Skeletal muscle satellite cell (primary cell): ENCODE measurements around the gene HCFC1R1.

Experiments
- H3K27me3 ChIP-seq: 2 replicates; pipeline ENCODE4 v1.7.0; 2013; ENCODE audit warnings: low read length; ENCODE audit not compliant: control insufficient read depth, insufficient read depth
- H3K36me3 ChIP-seq: 2 replicates; pipeline ENCODE4 v1.7.0; 2013; ENCODE audit warnings: mild to moderate bottlenecking, control low read depth, low read length; ENCODE audit not compliant: insufficient read depth
- H3K4me1 ChIP-seq: 2 replicates; pipeline ENCODE4 v1.7.0; 2013; ENCODE audit warnings: low read length; ENCODE audit not compliant: control insufficient read depth, insufficient read depth
- H3K4me2 ChIP-seq: 2 replicates; pipeline ENCODE4 v1.7.0; 2013; ENCODE audit warnings: mild to moderate bottlenecking, low read length
- H3K4me3 ChIP-seq: 2 replicates; pipeline ENCODE4 v1.7.0; 2013; ENCODE audit warnings: low read length
- H3K9ac ChIP-seq: 2 replicates; pipeline ENCODE4 v1.7.0; 2013; ENCODE audit warnings: mild to moderate bottlenecking, low read depth, low read length, moderate library complexity
- H3K9me3 ChIP-seq: replicated peaks from 2 replicates; pipeline ENCODE4 v1.7.0; 2013; ENCODE audit warnings: mild to moderate bottlenecking, control low read depth, low read length

The HCFC1R1 gene

GRCh38 chr16:3012828-3013420 lies 10.8 kb downstream of the HCFC1R1 start, which contains the start of gene CLDN9:
CLDN9 (plus strand) TSS chr16:3012923; CDS start chr16:3013363, 440 bp downstream.
- Histone ChIP-seq H3K9me3 (no peaks in the 10 kb centered on the region), H3K36me3 (no peaks in the 10 kb centered on the region), H3K4me2 (no peak within 1 kb of the TSS), H3K4me1 (no peaks in the 10 kb centered on the region), H3K27me3 (peaks cover 42% of the 10 kb centered on the region), H3K9ac (no peak within 1 kb of the TSS), H3K4me3 (no peak within 1 kb of the TSS)

GRCh38 chr16:3012246-3012645 lies 11.5 kb downstream of the HCFC1R1 start:
- Histone ChIP-seq H3K9me3 (no peaks in the 10 kb centered on the region), H3K9ac (no peak overlapping the region), H3K27me3 (peaks cover 49% of the 10 kb centered on the region), H3K4me1 (no peaks in the 10 kb centered on the region), H3K4me3 (no peak overlapping the region), H3K36me3 (no peaks in the 10 kb centered on the region), H3K4me2 (no peak overlapping the region)

- Histone ChIP-seq H3K4me3 (no peak overlapping the region), H3K4me2 (no peak overlapping the region), H3K9me3 (no peaks in the 10 kb centered on the region), H3K27me3 (peaks cover 49% of the 10 kb centered on the region), H3K9ac (no peak overlapping the region), H3K4me1 (no peaks in the 10 kb centered on the region), H3K36me3 (no peaks in the 10 kb centered on the region)
Observed at GRCh38 chr16:3010510-3010909, 13.2 kb downstream of the HCFC1R1 start.

DNA sequence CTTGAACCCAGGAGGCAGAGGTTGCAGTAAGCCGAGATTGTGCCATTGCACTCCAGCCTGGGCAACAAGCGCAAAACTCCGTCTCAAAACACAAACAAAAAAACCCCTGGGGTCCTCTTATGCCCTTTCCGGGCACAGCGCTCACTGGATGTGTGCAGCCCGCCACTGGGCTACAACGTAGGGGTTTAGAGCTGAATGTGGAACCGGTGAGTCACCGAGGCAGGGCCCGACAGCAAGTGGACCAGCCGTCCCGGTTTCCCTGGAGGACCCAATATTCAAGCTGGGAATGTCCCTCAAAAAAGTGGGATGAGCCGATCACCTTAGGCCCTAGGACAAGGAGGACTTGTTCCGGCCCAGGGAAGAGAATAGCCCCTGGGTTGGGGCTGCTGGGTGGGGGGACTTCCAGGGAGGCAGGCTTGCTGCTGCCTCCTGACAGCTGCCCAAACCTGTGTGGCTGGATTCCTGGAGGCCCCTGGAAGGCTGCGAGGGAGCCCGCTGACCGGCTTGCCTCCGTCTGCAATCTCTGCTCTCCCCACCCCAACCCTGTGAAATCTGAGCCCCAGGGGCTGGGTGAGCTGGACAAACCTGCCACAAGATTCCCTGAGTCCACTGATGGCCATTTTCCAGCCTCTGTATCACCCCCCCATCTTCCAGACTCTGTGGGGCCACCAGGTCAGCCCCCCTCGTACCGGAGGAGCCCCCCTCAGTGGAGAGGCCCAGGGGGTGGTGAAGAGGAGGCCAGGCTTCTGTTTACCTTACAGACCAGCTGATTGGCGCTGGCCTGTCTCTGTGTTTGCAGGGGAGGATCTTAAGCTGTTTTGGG lies 14.0 kb downstream of the HCFC1R1 start:
- Histone ChIP-seq H3K4me2 (no peak overlapping the region), H3K27me3 (peaks cover 49% of the 10 kb centered on the region), H3K4me3 (no peak overlapping the region), H3K9me3 (no peaks in the 10 kb centered on the region), H3K36me3 (no peaks in the 10 kb centered on the region), H3K9ac (no peak overlapping the region), H3K4me1 (no peaks in the 10 kb centered on the region)

GRCh38 chr16:3008690-3009037 lies 15.1 kb downstream of the HCFC1R1 start:
- H3K4me2 ChIP-seq, result no peak overlapping the region
- peaks cover 40% of the 10 kb centered on the region for H3K27me3 ChIP-seq
- H3K9ac ChIP-seq, result no peak overlapping the region
- no peaks in the 10 kb centered on the region for H3K4me1 ChIP-seq
- no peak overlapping the region for H3K4me3 ChIP-seq
- H3K9me3 ChIP-seq, result no peaks in the 10 kb centered on the region
- no peaks in the 10 kb centered on the region for H3K36me3 ChIP-seq

DNA sequence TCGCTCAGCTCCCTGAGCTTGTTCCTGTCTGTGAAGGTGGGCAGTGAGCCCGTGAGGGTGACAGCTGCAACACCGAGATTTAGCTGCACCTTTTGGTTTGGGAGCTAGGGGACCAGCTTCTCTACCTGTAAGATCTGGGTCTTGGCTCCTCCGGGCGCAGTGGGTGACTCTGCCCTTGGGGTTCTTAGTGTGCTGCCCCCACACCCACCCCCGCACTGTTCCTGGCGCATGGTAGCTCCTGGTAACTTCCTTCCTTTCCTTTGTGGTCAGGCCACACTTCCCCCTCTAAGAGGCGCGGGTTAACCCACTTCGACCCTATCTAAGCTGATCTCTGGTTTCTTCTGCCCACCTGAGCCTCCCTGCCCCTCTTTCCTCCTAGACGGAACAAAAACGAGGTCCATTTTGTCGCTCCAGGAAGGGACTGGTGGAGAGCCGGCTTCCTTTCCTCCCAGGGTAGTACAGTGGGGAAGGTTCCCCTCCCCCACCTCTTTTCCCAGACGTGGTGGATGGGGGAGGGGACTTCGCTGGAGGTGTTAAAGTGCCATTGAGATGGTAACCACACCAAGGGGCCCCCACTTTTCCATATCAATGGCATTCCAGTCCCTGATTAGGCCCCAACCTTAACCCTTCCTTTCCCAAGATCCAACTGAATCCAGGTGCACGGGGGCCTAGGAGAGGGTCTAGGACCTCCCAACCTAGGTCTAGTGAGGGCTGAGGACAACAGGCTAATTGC lies 15.6 kb downstream of the HCFC1R1 start:
- no peak overlapping the region for H3K9ac ChIP-seq

GRCh38 chr16:3007059-3007956 lies 16.4 kb downstream of the HCFC1R1 start:
- Histone ChIP-seq H3K4me3 (no peak overlapping the region), H3K36me3 (no peaks in the 10 kb centered on the region), H3K9me3 (no peaks in the 10 kb centered on the region), H3K27me3 (peaks cover 28% of the 10 kb centered on the region), H3K4me1 (no peaks in the 10 kb centered on the region), H3K9ac (no peak overlapping the region), H3K4me2 (no peak overlapping the region)

More for the DNA sequence above, 15.6 kb downstream of the HCFC1R1 start:
- Histone ChIP-seq H3K4me1 (no peaks in the 10 kb centered on the region), H3K36me3 (no peaks in the 10 kb centered on the region), H3K9me3 (no peaks in the 10 kb centered on the region), H3K4me3 (no peak overlapping the region), H3K27me3 (peaks cover 36% of the 10 kb centered on the region), H3K4me2 (no peak overlapping the region)

- no peaks in the 10 kb centered on the region for H3K9me3 ChIP-seq
- no peaks in the 10 kb centered on the region for H3K4me1 ChIP-seq
- no peaks in the 10 kb centered on the region for H3K36me3 ChIP-seq
- peaks cover 20% of the 10 kb centered on the region for H3K27me3 ChIP-seq
- H3K9ac ChIP-seq, result no peak overlapping the region
- no peak overlapping the region for H3K4me3 ChIP-seq
- H3K4me2 ChIP-seq, result peak overlapping the region; percentile 59
Observed at GRCh38 chr16:3004781-3005284, 18.9 kb downstream of the HCFC1R1 start.

- H3K9ac ChIP-seq, result no peak overlapping the region
- no peaks in the 10 kb centered on the region for H3K9me3 ChIP-seq
- peak overlapping the region; percentile 55 for H3K4me3 ChIP-seq
- no peaks in the 10 kb centered on the region for H3K4me1 ChIP-seq
- H3K36me3 ChIP-seq, result no peaks in the 10 kb centered on the region
- H3K27me3 ChIP-seq, result peaks cover 23% of the 10 kb centered on the region
- peak overlapping the region; percentile 77 for H3K4me2 ChIP-seq
Observed at GRCh38 chr16:3004319-3004718, 19.4 kb downstream of the HCFC1R1 start.

DNA sequence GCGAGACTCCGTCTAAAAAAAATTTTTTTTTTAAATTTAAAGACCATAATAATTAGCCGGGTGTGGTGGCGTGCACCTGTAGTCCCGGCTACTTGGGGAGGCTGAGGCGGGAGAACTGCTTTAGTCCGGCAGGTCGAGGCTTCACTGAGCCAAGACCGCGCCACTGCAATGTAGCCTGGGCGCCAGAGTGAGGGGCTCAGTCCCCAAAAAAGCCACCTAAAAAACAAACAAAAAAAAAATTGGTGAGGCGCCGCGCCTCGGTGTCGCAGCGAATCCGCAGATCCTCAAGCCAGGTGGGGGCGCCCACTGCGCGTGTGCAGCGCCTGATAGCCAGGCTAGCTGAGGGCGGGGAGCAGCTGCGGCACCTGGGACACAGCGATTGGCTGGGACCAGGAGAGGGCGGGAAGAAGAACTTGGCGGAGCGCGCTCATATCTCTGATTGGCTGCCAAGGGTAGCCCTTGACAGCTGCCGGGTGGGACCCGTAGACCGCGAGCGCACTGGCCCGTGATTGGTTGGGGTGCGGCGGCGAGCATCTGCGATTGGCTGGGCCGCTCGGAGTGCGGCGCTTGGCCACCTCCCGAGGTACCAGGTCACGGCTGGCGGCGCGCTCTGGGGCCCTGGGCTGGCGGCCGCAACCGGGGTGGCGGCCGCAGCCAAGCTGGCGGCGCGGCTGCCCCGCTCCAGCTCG lies 20.0 kb downstream of the HCFC1R1 start:
- peaks cover 24% of the 10 kb centered on the region for H3K27me3 ChIP-seq

More for the DNA sequence above, 20.0 kb downstream of the HCFC1R1 start:
- no peaks in the 10 kb centered on the region for H3K36me3 ChIP-seq
- H3K4me3 ChIP-seq, result peak overlapping the region; percentile 55
- H3K4me2 ChIP-seq, result peak overlapping the region; percentile 77
- H3K9me3 ChIP-seq, result no peaks in the 10 kb centered on the region
- no peak overlapping the region for H3K9ac ChIP-seq
- H3K4me1 ChIP-seq, result no peaks in the 10 kb centered on the region
